ENCODE data around the gene KPNB1.

KPNB1 gene

DNA sequence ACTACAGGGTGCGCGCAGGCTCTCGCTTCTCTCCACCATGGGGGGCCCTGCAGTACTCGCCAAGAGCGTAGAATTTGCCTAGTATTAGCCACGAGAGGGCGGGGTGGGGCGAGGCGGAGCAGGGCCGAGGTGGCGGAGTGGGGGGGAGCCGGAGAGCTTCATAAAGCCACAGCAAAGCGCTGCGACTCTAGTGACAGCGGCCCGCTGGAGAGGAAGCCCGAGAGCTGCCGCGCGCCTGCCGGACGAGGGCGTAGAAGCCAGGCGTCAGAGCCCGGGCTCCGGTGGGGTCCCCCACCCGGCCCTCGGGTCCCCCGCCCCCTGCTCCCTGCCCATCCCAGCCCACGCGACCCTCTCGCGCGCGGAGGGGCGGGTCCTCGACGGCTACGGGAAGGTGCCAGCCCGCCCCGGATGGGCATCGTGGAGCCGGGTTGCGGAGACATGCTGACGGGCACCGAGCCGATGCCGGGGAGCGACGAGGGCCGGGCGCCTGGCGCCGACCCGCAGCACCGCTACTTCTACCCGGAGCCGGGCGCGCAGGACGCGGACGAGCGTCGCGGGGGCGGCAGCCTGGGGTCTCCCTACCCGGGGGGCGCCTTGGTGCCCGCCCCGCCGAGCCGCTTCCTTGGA is 83.4 kb downstream of the KPNB1 start, which contains the start of gene TBX21:
Gene TBX21, plus strand, starts transcription at position 190 of the 627 bp plus-strand sequence. Its CDS starts 219 bp downstream, at position 409.
- peak; percentile 92 for DNase-seq

DNA sequence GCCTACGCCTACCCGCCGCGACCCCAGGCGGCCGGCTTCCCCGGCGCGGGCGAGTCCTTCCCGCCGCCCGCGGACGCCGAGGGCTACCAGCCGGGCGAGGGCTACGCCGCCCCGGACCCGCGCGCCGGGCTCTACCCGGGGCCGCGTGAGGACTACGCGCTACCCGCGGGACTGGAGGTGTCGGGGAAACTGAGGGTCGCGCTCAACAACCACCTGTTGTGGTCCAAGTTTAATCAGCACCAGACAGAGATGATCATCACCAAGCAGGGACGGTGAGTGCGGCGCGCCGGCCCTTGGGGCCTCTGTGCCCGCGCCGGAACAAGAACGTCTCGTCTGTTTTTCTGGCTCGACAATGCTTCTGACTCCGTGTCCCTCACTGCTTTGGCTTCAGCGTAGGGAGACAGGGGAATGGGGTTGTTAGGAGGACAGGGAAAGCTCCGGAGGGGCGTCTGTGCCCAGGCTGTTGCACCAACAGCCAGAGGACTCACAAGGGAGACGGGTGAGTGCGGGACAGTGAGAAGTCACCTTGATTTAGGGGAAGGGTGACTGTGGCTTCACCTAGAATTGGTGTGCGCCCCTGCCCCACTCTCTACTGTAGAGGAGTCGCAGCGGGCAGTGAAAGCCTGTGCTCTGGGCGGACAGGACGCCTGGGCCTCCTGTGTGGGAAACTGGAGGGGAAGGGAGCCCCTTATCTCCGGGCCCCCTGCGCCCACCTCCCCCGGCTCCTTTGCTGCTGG is 84.1 kb downstream of the KPNB1 start:
- no peak for DNase-seq

DNA sequence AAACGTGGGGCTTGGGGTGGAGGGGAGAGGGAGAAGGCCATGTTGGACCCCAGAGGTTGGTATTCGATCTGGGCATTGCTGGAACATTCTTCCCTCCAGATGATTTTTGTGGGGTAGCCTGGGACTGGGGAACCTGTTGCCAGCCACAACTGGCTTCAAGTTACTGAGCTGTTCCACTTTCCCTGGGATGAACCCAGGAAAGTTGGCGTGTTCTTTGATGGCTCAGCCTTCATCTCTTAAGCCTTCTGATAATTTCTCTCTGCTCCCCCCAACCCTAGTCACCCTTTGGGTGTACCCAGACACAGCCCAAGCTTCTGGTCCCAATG is 85.4 kb downstream of the KPNB1 start:
- no peak for DNase-seq

Data from CD4-positive, alpha-beta T cell treated with Interleukin-15 for 1 hour (primary cell).